Mammary epithelial cell (primary cell): ENCODE measurements around the gene LCE1F.

ENCODE experiments used
- EZH2 ChIP-seq: IDR thresholded peaks from 2 replicates; pipeline ENCODE4 v1.6.1; 2012; ENCODE audit warnings: low read length, inconsistent platforms, borderline replicate concordance
- TF ChIP-seq, protein P1 (sequence below), 2 donors: IDR thresholded peaks in 1 of 2; conservative IDR thresholded peaks in 1 of 2; 2 replicates each; pipeline ENCODE4 v1.5.1; 2011 to 2012; ENCODE audit warnings: inconsistent platforms in 2 of 2, low read length in 2 of 2, mild to moderate bottlenecking in 2 of 2, control low read depth in 1 of 2, low read depth in 1 of 2; ENCODE audit not compliant: insufficient read depth in 1 of 2; ENCODE audit errors: extremely low read depth in 1 of 2

GRCh38 chr1:152776361-152776760 is 1.4 kb downstream of the LCE1F start:
- TF ChIP-seq, protein P1, sequence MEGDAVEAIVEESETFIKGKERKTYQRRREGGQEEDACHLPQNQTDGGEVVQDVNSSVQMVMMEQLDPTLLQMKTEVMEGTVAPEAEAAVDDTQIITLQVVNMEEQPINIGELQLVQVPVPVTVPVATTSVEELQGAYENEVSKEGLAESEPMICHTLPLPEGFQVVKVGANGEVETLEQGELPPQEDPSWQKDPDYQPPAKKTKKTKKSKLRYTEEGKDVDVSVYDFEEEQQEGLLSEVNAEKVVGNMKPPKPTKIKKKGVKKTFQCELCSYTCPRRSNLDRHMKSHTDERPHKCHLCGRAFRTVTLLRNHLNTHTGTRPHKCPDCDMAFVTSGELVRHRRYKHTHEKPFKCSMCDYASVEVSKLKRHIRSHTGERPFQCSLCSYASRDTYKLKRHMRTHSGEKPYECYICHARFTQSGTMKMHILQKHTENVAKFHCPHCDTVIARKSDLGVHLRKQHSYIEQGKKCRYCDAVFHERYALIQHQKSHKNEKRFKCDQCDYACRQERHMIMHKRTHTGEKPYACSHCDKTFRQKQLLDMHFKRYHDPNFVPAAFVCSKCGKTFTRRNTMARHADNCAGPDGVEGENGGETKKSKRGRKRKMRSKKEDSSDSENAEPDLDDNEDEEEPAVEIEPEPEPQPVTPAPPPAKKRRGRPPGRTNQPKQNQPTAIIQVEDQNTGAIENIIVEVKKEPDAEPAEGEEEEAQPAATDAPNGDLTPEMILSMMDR (conservative IDR thresholded peaks at IDR 0.05 in 1 of 2, IDR thresholded peaks at IDR 0.05 in 1 of 2; ENCODE audit: extremely low read depth in 1 of 2, insufficient read depth in 1 of 2, low read depth in 1 of 2, low read length in 2 of 2) = no peak
- no peak for TF ChIP-seq EZH2
